Lower leg skin (tissue), 4 donors: Measurements from ENCODE around the gene SLC9A9. TPM values are rescaled to one million over a fixed set of nuclear protein-coding genes. Genes with fewer than 3 reads are reported as not detected.
"Not testable (repeated sequence)": the region's sequence is repeated elsewhere in the genome, so short reads cannot be mapped to it uniquely, and the experiment has no call there.

ENCODE experiments used
- DNase-seq, 2 donors: peaks; one replicate each; pipeline ENCODE4 v3.0.0-alpha.2; 2019; ENCODE audit warnings: low spot score in 2 of 2
- H3K4me3 ChIP-seq: fragments of 200-600 bp; sonication (generic); 2 replicates; pipeline ENCODE4 v1.5.1; 2017; ENCODE audit warnings: mild to moderate bottlenecking, low read depth; ENCODE audit not compliant: poor library complexity, severe bottlenecking
- POLR2A ChIP-seq, 2 donors: fragments of 450-650 bp; IDR thresholded peaks; one replicate each; pipeline ENCODE4 v1.6.1; 2016 to 2017; ENCODE audit warnings: antibody characterized with exemption in 2 of 2, mild to moderate bottlenecking in 1 of 2, moderate library complexity in 1 of 2
- WGBS, 2 donors: methylation state at CpG; one replicate each; pipeline ENCODE4 v1.1.5; 2018; 5-methylcytosine and 5-hydroxymethylcytosine counted together
- intact Hi-C: fragments of 100-400 bp; cut with DNase I; formaldehyde crosslinking; loops from one replicate; pipeline ENCODE4 v1.15.0; 2023; ENCODE audit warnings: low total_unique reads
- total RNA-seq, 4 donors: library from RNA; depleted of rRNA; stranded (reverse); fragments of >200 nt; gene quantifications; one replicate each; pipeline ENCODE4 v1.1.0, GENCODE V29; 2016
- TF ChIP-seq, protein P1 (sequence below), 3 donors: fragments of 450-650 bp; IDR thresholded peaks; one replicate each; pipeline ENCODE4 v1.5.1; 2016; ENCODE audit warnings: antibody characterized with exemption in 3 of 3, mild to moderate bottlenecking in 3 of 3, moderate library complexity in 2 of 3

SLC9A9 gene
- total RNA-seq, 4 donors from 2014 or later = 14.6 to 40.8 (median 23.7) TPM

DNA sequence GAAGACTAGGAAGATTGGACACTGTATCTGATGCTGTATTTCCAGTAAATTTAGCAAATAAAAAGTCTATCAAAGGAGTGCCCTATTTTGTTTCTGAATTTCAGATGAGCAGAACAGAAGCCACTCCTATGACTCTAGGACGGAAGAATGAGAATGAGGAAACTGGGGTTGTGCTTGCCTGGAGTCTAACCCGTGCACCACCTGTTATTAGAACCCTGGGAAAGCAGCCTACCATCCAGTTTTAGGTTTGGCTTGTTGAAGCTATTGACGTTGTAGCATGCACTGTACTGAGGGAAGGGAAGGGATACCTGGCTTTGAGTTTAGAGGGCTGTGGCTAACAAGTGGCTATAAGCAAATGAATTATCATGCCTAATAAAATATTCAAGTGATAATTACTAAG, 318.5 kb downstream of the SLC9A9 start:
- no peak for DNase-seq
- TF ChIP-seq, protein P1, sequence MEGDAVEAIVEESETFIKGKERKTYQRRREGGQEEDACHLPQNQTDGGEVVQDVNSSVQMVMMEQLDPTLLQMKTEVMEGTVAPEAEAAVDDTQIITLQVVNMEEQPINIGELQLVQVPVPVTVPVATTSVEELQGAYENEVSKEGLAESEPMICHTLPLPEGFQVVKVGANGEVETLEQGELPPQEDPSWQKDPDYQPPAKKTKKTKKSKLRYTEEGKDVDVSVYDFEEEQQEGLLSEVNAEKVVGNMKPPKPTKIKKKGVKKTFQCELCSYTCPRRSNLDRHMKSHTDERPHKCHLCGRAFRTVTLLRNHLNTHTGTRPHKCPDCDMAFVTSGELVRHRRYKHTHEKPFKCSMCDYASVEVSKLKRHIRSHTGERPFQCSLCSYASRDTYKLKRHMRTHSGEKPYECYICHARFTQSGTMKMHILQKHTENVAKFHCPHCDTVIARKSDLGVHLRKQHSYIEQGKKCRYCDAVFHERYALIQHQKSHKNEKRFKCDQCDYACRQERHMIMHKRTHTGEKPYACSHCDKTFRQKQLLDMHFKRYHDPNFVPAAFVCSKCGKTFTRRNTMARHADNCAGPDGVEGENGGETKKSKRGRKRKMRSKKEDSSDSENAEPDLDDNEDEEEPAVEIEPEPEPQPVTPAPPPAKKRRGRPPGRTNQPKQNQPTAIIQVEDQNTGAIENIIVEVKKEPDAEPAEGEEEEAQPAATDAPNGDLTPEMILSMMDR (IDR thresholded peaks at IDR 0.05) = no peak
- no peak for TF ChIP-seq POLR2A (IDR thresholded peaks at IDR 0.05)
- H3K4me3 ChIP-seq = no peak overlapping the region
- 74 to 77% methylated on average over 3 of the region's 3 CpGs for WGBS, 2 donors
- intact Hi-C loops = no loop called here

DNA sequence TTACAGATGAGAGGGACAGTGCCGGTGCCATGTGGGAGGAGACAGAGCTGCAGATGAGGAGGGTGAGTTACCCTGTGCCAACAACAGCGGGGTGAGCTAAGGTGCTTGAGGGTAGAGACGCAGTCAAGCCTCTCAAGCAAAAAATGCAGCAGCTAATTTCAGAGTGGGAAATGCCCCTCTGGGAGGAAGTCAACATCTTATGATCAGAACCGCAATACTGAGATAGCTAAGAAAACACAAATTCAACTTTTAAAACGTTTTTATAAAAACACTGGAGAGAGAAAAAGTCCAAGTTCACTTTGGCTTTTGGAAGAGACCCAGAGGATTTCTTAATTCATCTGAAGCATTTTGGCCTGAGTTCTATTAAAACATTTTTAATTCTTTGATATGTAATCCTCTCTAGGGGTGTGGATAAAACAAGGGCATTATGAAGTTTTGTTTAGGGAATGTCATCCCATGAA, 319.2 kb downstream of the SLC9A9 start:
- 10 to 12% methylated on average over 5 of the region's 5 CpGs for WGBS, 2 donors
- DNase-seq = no peak
- intact Hi-C loops = no loop called here
- no peak overlapping the region for H3K4me3 ChIP-seq
- TF ChIP-seq, protein P1 (IDR thresholded peaks at IDR 0.05) = no peak
- TF ChIP-seq POLR2A (IDR thresholded peaks at IDR 0.05) = no peak

DNA sequence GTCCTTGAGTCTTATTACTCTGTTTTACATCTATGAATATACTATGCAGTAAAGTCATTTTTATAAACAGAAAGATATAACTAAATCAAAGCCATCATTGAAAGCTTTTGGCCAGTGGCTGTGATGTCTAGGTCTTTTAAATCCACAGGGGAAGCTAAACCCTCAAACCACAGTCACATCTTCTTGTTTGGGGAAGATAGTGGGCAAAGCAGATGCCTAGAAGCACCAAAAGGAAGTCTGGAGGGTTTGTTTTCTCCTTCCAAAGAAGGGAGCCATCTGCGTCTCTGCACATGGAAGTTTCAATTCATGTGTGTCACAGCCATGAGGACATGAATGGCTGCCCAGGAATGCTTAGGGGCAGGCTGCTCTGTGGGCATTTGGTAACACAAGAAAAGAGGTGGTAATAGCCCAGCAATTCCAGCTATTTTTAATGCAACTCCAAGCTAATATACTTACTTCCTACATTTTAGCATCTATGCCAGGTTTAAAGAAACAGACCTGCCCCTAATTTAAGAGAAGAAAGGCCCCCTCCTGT, 322.2 kb downstream of the SLC9A9 start:
- 74 to 87% methylated on average over 1 of the region's 1 CpG for whole genome bisulfite sequencing, 2 donors
- TF ChIP-seq, protein P1 (IDR thresholded peaks at IDR 0.05) = no peak
- TF ChIP-seq POLR2A (IDR thresholded peaks at IDR 0.05) = no peak
- intact Hi-C loops = no loop called here
- no peak overlapping the region for H3K4me3 ChIP-seq
- DNase-seq = no peak

DNA sequence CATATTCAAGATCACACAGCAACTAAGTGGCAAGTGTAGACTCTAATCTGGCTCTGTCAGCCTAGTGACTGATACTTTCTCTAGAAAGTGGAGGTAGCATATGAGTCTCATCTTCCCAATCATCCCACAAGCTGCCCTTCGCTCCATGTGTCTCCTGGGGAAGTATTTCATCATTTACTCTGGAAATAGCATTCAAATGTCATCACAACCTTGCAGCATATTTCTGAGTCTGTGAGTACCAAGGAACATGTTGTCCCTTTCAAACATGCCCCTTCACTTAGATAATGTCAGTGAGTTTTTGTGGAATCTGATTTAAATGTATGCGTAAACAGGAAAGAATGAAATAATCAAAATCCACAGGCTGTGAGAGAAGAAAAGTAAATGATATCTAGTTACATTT, 322.9 kb downstream of the SLC9A9 start:
- no peak for TF ChIP-seq POLR2A (IDR thresholded peaks at IDR 0.05)
- TF ChIP-seq, protein P1 (IDR thresholded peaks at IDR 0.05) = no peak
- 91 to 94% methylated on average over 2 of the region's 2 CpGs for WGBS, 2 donors
- intact Hi-C loops = no loop called here
- DNase-seq = no peak
- no peak overlapping the region for H3K4me3 ChIP-seq

DNA sequence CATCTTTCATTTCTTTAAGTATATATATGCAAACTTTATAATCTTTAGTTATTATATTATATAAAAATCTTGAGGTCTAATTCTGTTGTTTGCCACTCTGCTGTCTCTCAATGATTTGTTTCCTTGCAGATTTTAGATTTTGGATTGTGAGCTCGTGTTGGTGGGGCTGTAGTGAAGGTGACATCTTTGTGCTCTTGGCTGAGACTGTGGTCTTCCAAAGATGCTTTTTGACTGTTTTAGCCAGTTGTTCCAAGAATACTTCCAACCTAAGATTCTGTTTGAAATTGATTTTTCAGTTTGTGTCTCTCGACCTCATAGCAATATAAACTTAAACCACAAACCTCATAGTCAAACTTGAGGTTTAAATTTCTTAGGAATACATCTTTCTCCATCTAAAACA, 326.5 kb downstream of the SLC9A9 start:
- DNase-seq = no peak
- no peak overlapping the region for H3K4me3 ChIP-seq
- intact Hi-C loops = no loop called here
- 85 to 87% methylated on average over 2 of the region's 2 CpGs for WGBS, 2 donors
- TF ChIP-seq, protein P1 (IDR thresholded peaks at IDR 0.05) = no peak
- no peak for TF ChIP-seq POLR2A (IDR thresholded peaks at IDR 0.05)

DNA sequence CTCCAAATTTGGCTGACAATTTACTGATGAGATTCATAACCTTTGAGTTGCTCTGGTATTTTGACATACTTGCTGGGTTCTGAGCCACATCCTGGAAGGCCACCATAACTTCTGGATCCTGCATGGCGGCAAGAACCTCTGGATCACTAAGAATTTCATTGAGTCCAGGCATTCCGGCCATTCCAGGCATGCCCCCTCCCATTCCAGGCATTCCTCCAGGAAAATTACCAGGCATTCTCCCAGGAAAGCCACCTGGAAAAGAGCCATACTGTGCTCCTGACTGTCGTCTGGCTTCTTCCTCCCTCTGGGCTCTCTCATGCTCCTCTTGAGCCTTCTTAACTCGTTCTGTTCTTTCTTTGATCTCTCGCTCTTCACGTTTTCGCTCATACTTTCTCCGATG, 331.1 kb downstream of the SLC9A9 start:
- intact Hi-C loops, DNase-seq, H3K4me3 ChIP-seq: not testable (repeated sequence)
- WGBS, 2 donors = 81 to 82% methylated on average over 8 of the region's 8 CpGs
